NT2/D1 (cell line): ENCODE measurements around the gene CDH18.

Source experiments
- SUZ12 ChIP-seq: IDR thresholded peaks from 2 replicates; pipeline ENCODE4 v1.6.1; 2011; ENCODE audit not compliant: insufficient read length, insufficient read depth; ENCODE audit errors: extremely low read depth
- YY1 ChIP-seq: IDR thresholded peaks from 2 replicates; pipeline ENCODE4 v1.6.1; 2011; ENCODE audit not compliant: insufficient read length, insufficient read depth
- ZNF274 ChIP-seq: IDR thresholded peaks from 2 replicates; pipeline ENCODE4 v1.6.1; 2011; ENCODE audit warnings: mild to moderate bottlenecking, low read depth, low read length

DNA sequence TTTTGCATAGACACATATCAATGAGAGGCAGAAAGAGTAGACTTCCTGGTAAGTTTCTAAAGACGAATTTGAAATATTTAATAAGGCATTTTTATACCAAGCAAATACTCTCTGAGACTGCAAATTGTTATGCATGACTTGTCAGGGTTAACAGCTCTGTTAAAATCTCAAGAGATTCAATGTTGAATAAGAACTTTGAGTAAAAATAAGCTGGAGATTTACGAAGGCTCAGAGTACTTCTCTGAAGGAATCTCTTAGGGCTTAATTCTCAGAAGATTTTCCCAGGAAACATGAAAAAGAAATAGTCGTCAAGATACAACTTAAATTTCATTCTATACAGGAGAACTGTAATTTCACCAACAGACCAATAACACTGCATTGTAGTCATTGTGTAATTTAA, 259.4 kb downstream of the CDH18 start:
- no peak for TF ChIP-seq ZNF274
- no peak for TF ChIP-seq YY1
- TF ChIP-seq SUZ12, result no peak
